ENCODE measurements around the gene CPXM2. TPM values are rescaled to one million over a fixed set of nuclear protein-coding genes. Genes with fewer than 3 reads are reported as not detected.

Gene CPXM2
- total and polyA plus RNA-seq, 10 of the 15 experiments (the other 5 are each of a cell fraction or from before 2014, with no cell fraction given), result 0.08 to 1.1 (median 0.58) TPM

DNA sequence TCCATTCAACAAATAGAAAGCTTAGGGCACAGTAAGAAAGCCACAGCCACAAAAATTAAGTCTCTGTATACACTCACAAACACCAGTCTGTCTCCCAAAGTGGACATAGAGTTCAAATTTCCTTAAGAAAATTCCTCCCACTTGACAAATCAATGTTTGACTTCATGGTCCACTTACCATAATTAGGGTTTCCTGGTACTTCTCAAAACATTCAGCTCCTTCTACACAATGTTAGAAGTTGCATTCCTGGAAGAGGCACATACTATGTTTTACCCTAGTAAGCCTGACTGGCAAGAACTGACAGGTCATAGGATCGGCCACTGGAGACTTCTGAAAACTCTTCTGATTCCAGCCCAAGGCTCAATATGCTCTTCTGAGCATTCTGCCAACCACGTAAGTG is 70.5 kb downstream of the CPXM2 start (continued):
- TF ChIP-seq CBX3 (IDR thresholded peaks at IDR 0.05; ENCODE audit: borderline replicate concordance, low read depth) (no peak), ZNF207 (IDR thresholded peaks at IDR 0.05; ENCODE audit: borderline replicate concordance) (no peak), RCOR1 (conservative IDR thresholded peaks at IDR 0.05; ENCODE audit: low read depth, low read length) (no peak)
- TF ChIP-seq, protein P1, sequence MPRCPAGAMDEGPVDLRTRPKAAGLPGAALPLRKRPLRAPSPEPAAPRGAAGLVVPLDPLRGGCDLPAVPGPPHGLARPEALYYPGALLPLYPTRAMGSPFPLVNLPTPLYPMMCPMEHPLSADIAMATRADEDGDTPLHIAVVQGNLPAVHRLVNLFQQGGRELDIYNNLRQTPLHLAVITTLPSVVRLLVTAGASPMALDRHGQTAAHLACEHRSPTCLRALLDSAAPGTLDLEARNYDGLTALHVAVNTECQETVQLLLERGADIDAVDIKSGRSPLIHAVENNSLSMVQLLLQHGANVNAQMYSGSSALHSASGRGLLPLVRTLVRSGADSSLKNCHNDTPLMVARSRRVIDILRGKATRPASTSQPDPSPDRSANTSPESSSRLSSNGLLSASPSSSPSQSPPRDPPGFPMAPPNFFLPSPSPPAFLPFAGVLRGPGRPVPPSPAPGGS (IDR thresholded peaks at IDR 0.05; ENCODE audit: borderline replicate concordance, insufficient read depth, low read depth, low read length, poor library complexity, severe bottlenecking), result no peak

- RAD21 ChIA-PET (ENCODE audit: unreplicated experiment), result interaction anchor here (0.7 kb wide), 1 partner anchor 26 kb away, joined by 3 read pairs; no protein-coding TSS in a partner anchor
- no peak for TF ChIP-seq ZZZ3 (IDR thresholded peaks at IDR 0.05; ENCODE audit: control insufficient read depth, insufficient read length, low read depth)
- no peak for TF ChIP-seq ZNF217 (IDR thresholded peaks at IDR 0.05)
- no peak for TF ChIP-seq SMAD5 (IDR thresholded peaks at IDR 0.05; ENCODE audit: low read depth)
- no peak for TF ChIP-seq IKZF1 (conservative IDR thresholded peaks at IDR 0.05)
- TF ChIP-seq SPI1 (IDR thresholded peaks at IDR 0.05; ENCODE audit: borderline replicate concordance, insufficient read depth, low read depth, low read length), result no peak
- TF ChIP-seq JUND (IDR thresholded peaks at IDR 0.05; ENCODE audit: low read depth, low read length), result no peak
- TF ChIP-seq STAT3 (IDR thresholded peaks at IDR 0.05; ENCODE audit: low read depth, low read length), result no peak
- TF ChIP-seq KDM1A (IDR thresholded peaks at IDR 0.05; ENCODE audit: borderline replicate concordance), result no peak
- TF ChIP-seq GABPA (IDR thresholded peaks at IDR 0.05; ENCODE audit: low read depth), result no peak
- no peak for TF ChIP-seq PAX5 (IDR thresholded peaks at IDR 0.05; ENCODE audit: borderline replicate concordance, low read depth, low read length)
- TF ChIP-seq CBX3 (IDR thresholded peaks at IDR 0.05; ENCODE audit: borderline replicate concordance, low read depth), result no peak
- TF ChIP-seq TBL1XR1 (IDR thresholded peaks at IDR 0.05; ENCODE audit: low read depth, low read length), result no peak
- no peak for TF ChIP-seq RFX5 (IDR thresholded peaks at IDR 0.05; ENCODE audit: low read depth, low read length)
- no TSS peak for BruUV-seq (replicated peaks)
- no peaks in the 10 kb centered on the region for H3K36me3 ChIP-seq (ENCODE audit: control insufficient read depth in 2 of 2, insufficient read depth in 2 of 2, low read length in 1 of 2)
- H3K27me3 ChIP-seq (replicated peaks in 1 of 2; ENCODE audit: control insufficient read depth in 2 of 2, insufficient read depth in 2 of 2, low read length in 1 of 2), result peaks cover 0 to 3% of the 10 kb centered on the region in 2 experiments; a peak in 1 of 4 replicates
- ATAC-seq (no peak), DNase-seq (ENCODE audit: low read depth, low spot score) (no peak), FAIRE-seq (no peak)
- no peak overlapping the region for H3K27ac ChIP-seq (ENCODE audit: control insufficient read depth, insufficient read depth)
- H3K4me1 ChIP-seq (ENCODE audit: control insufficient read depth, insufficient read depth, low read length), result no peaks in the 10 kb centered on the region
- intact Hi-C loops (cut with micrococcal nuclease; ENCODE audit: unreplicated experiment), result no loop called here
- no peaks in the 10 kb centered on the region for H3K79me2 ChIP-seq (ENCODE audit: control insufficient read depth, insufficient read depth, low read length)
- no peaks in the 10 kb centered on the region for H3K9me3 ChIP-seq (replicated peaks; ENCODE audit: control insufficient read depth, insufficient read depth, low read length)
- CTCF ChIA-PET, result interaction anchor here (1.3 to 2.4 kb wide), 3 partner anchors 11 to 25 kb away, joined by 3 to 8 read pairs (median 3); no protein-coding TSS in a partner anchor
- H3K4me2 ChIP-seq (ENCODE audit: control insufficient read depth, insufficient read depth), result no peak overlapping the region
- SMC1A ChIA-PET (ENCODE audit: uncharacterized antibody, unreplicated experiment), result interaction anchor here (0.7 to 1.3 kb wide), 3 partner anchors 12 to 184 kb away, joined by 3 to 4 read pairs (median 4); no protein-coding TSS in a partner anchor
- no peaks in the 10 kb centered on the region for H4K20me1 ChIP-seq (ENCODE audit: control insufficient read depth, insufficient read depth)
- POLR2A ChIA-PET, result no interaction called here
- no peak overlapping the region for H3K4me3 ChIP-seq
- in situ Hi-C loops (cut with MboI), result no loop called here
- H3K9ac ChIP-seq (ENCODE audit: control insufficient read depth, insufficient read depth, low read length), result no peak overlapping the region
- H2AFZ ChIP-seq (ENCODE audit: control insufficient read depth, low read depth, low read length), result no peak overlapping the region
Measured at GRCh38 chr10:123809632-123810031, 82.0 kb downstream of the CPXM2 start.
